OCI-LY7 (cell line): ENCODE results near the gene DPM2. TPM values are rescaled to one million over a fixed set of nuclear protein-coding genes. Genes with fewer than 3 reads are reported as not detected.

Experiments
- BruUV-seq: library from RNA; stranded (reverse); fragments of 400-500 nt; replicated peaks from 2 replicates; lab custom pipeline; 2021; lab: Mats Ljungman, UMichigan
- CTCF ChIA-PET: fragments of 300-600 bp; sonication (Branson Sonifier 250); formaldehyde crosslinking; loops from one replicate; lab custom pipeline; 2022; ENCODE audit warnings: antibody characterized with exemption; ENCODE audit not compliant: unreplicated experiment; lab: Charles Lee
- POLR2A ChIA-PET: fragments of 300-600 bp; sonication (Branson Sonifier 250); formaldehyde crosslinking; loops from one replicate; lab custom pipeline; 2022; ENCODE audit warnings: antibody characterized with exemption; lab: Charles Lee
- DNase-seq: peaks from one replicate; pipeline ENCODE4 v3.0.0-alpha.2; 2015; ENCODE audit warnings: low spot score
- H2AFZ ChIP-seq: fragments of 200-600 bp; sonication (generic), shearing (Covaris generic); 2 replicates; pipeline ENCODE4 v1.6.1; 2014; ENCODE audit warnings: mild to moderate bottlenecking, antibody characterized with exemption, low read length, moderate library complexity
- H3K27ac ChIP-seq: fragments of 200-600 bp; sonication (generic); 2 replicates; pipeline ENCODE4 v1.5.1; 2014; ENCODE audit warnings: mixed run types, low read depth, mild to moderate bottlenecking, moderate library complexity, low read length, inconsistent platforms; ENCODE audit not compliant: poor library complexity, severe bottlenecking
- H3K36me3 ChIP-seq: fragments of 200-600 bp; sonication (generic); 2 replicates; pipeline ENCODE4 v1.6.1; 2014; ENCODE audit warnings: mild to moderate bottlenecking, antibody characterized with exemption, low read length, moderate library complexity, mixed read lengths; ENCODE audit not compliant: insufficient read depth
- H3K4me1 ChIP-seq: fragments of 200-600 bp; sonication (generic); 2 replicates; pipeline ENCODE4 v1.5.1; 2014; ENCODE audit warnings: mild to moderate bottlenecking, low read length; ENCODE audit not compliant: insufficient read depth, poor library complexity, severe bottlenecking
- H3K4me2 ChIP-seq: fragments of 200-600 bp; sonication (generic); 2 replicates; pipeline ENCODE4 v1.6.1; 2014; ENCODE audit warnings: mild to moderate bottlenecking, low read length
- H3K4me3 ChIP-seq: fragments of 200-600 bp; sonication (generic); 2 replicates; pipeline ENCODE4 v1.5.1; 2014; ENCODE audit warnings: mild to moderate bottlenecking, low read depth, low read length; ENCODE audit not compliant: poor library complexity, severe bottlenecking
- H3K79me2 ChIP-seq: fragments of 200-600 bp; sonication (generic); 2 replicates; pipeline ENCODE4 v1.6.1; 2016; ENCODE audit warnings: low read depth, mild to moderate bottlenecking, low read length, moderate library complexity, mixed read lengths; ENCODE audit not compliant: insufficient read depth
- H3K9me2 ChIP-seq: fragments of 200-600 bp; sonication (generic); 2 replicates; pipeline ENCODE4 v1.6.1; 2016; ENCODE audit warnings: mild to moderate bottlenecking, low read length, mixed read lengths; ENCODE audit not compliant: insufficient read depth
- H3K9me3 ChIP-seq: fragments of 200-600 bp; sonication (generic); 2 replicates; pipeline ENCODE4 v1.6.1; 2014; ENCODE audit warnings: mild to moderate bottlenecking, mixed run types, low read length, mixed read lengths
- H4K20me1 ChIP-seq: fragments of 200-600 bp; sonication (generic); 2 replicates; pipeline ENCODE4 v1.6.1; 2014; ENCODE audit warnings: mild to moderate bottlenecking, antibody characterized with exemption, low read length, moderate library complexity, mixed read lengths; ENCODE audit not compliant: insufficient read depth
- CTCF ChIP-seq: fragments of 200-600 bp; sonication (generic); conservative IDR thresholded peaks from 2 replicates; pipeline ENCODE4 v1.5.1; 2014; ENCODE audit warnings: mild to moderate bottlenecking, antibody characterized with exemption, low read length, moderate library complexity, mixed read lengths
- EZH2phosphoT487 ChIP-seq: fragments of 200-600 bp; sonication (generic); IDR thresholded peaks from 2 replicates; pipeline ENCODE4 v1.6.1; 2018; ENCODE audit warnings: low read depth, borderline replicate concordance, mild to moderate bottlenecking, mixed run types, antibody characterized with exemption, low read length, moderate library complexity, mixed read lengths
- intact Hi-C: fragments of 100-400 bp; cut with micrococcal nuclease; formaldehyde crosslinking; loops from one replicate; pipeline ENCODE4 v1.10.0; 2022; ENCODE audit not compliant: unreplicated experiment
- total RNA-seq, 2 experiments: library from RNA; depleted of rRNA in 1 of 2; stranded (reverse); fragments of >200 nt in 1 of 2; shearing (Covaris generic) in 1 of 2; gene quantifications; 2 replicates each; pipeline ENCODE4 v1.2.3, GENCODE V29; 2014 to 2022

Gene DPM2
- total RNA-seq, 2 experiments from 2014 or later = 49.7 to 50.7 TPM

- intact Hi-C loops = loop anchor here (10.0 kb wide), 1 partner anchor 425 kb away; no protein-coding TSS in a partner anchor
- no peak for DNase-seq
- Histone ChIP-seq H3K4me2 (no peak overlapping the region; the same call in 1 of the 2 replicates), H3K27ac (no peak overlapping the region), H3K79me2 (no peaks in the 10 kb centered on the region), H3K4me1 (peaks cover 41% of the 10 kb centered on the region), H3K9me3 (no peaks in the 10 kb centered on the region), H4K20me1 (no peaks in the 10 kb centered on the region), H2AFZ (no peak overlapping the region), H3K4me3 (no peak overlapping the region), H3K36me3 (peaks cover 3% of the 10 kb centered on the region; the same call in 1 of the 2 replicates), H3K9me2 (no peaks in the 10 kb centered on the region)
- BruUV-seq = no TSS peak
- ChIA-PET CTCF (no interaction called here), POLR2A (interaction anchor here (1.1 kb wide), 1 partner anchor 12 kb away, joined by 3 read pairs; no protein-coding TSS in a partner anchor)
- no peak for TF ChIP-seq CTCF
- TF ChIP-seq EZH2phosphoT487 = no peak
Measured at GRCh38 chr9:127929625-127929979, 8.1 kb downstream of the DPM2 start.

- CTCF ChIA-PET = no interaction called here
- no peaks in the 10 kb centered on the region for H3K36me3 ChIP-seq
Measured at GRCh38 chr9:127928676-127929624, 8.7 kb downstream of the DPM2 start.

GRCh38 chr9:127927988-127928675 is 9.5 kb downstream of the DPM2 start:
- H3K27ac ChIP-seq = no peak overlapping the region
- TF ChIP-seq EZH2phosphoT487 = no peak
- TF ChIP-seq CTCF = no peak
- no peak for DNase-seq
- no peaks in the 10 kb centered on the region for H3K9me2 ChIP-seq
- BruUV-seq = no TSS peak
- no peak overlapping the region for H2AFZ ChIP-seq
- intact Hi-C loops = loop anchor here (10.0 kb wide), 1 partner anchor 423 kb away; no protein-coding TSS in a partner anchor
- no peaks in the 10 kb centered on the region for H3K79me2 ChIP-seq
- H3K36me3 ChIP-seq = no peaks in the 10 kb centered on the region
- H3K4me3 ChIP-seq = peak overlapping the region; percentile 61
- POLR2A ChIA-PET = interaction anchor here (0.6 kb wide), 1 partner anchor 11 kb away, joined by 5 read pairs; no protein-coding TSS in a partner anchor
- H4K20me1 ChIP-seq = no peaks in the 10 kb centered on the region
- CTCF ChIA-PET = interaction anchor here (0.6 kb wide), 1 partner anchor 540 kb away, joined by 6 read pairs; no protein-coding TSS in a partner anchor
- peaks cover 41% of the 10 kb centered on the region for H3K4me1 ChIP-seq
- no peaks in the 10 kb centered on the region for H3K9me3 ChIP-seq
- H3K4me2 ChIP-seq = peak overlapping the region; percentile 71

More at GRCh38 chr9:127928676-127929624, 8.7 kb downstream of the DPM2 start:
- Histone ChIP-seq H3K9me3 (no peaks in the 10 kb centered on the region), H3K4me1 (peaks cover 41% of the 10 kb centered on the region), H2AFZ (no peak overlapping the region), H3K27ac (no peak overlapping the region), H3K79me2 (no peaks in the 10 kb centered on the region), H4K20me1 (no peaks in the 10 kb centered on the region), H3K4me3 (no peak overlapping the region), H3K9me2 (no peaks in the 10 kb centered on the region), H3K4me2 (peak overlapping the region; percentile 71; the same call in 1 of the 2 replicates)
- intact Hi-C loops = loop anchor here (10.0 kb wide), 1 partner anchor 424 kb away; no protein-coding TSS in a partner anchor
- no peak for TF ChIP-seq EZH2phosphoT487
- no peak for DNase-seq
- no TSS peak for BruUV-seq
- POLR2A ChIA-PET = interaction anchor here (0.6 kb wide), 1 partner anchor 110 kb away, joined by 5 read pairs; no protein-coding TSS in a partner anchor
